Muscle layer of colon (tissue), 2 donors: Measurements from ENCODE around the gene LGALS3.

Experiments
- H3K27ac ChIP-seq: one replicate; pipeline ENCODE4 v1.7.0; 2013; ENCODE audit warnings: low read depth, mild to moderate bottlenecking, low read length, moderate library complexity
- H3K27me3 ChIP-seq, 2 donors: one replicate each; pipeline ENCODE4 v1.7.0; 2013; ENCODE audit warnings: low read length in 2 of 2, mild to moderate bottlenecking in 2 of 2; ENCODE audit not compliant: insufficient read depth in 2 of 2, control insufficient read depth in 1 of 2
- H3K36me3 ChIP-seq: one replicate; pipeline ENCODE4 v1.7.0; 2013; ENCODE audit warnings: mild to moderate bottlenecking, low read length; ENCODE audit not compliant: insufficient read depth
- H3K4me1 ChIP-seq: one replicate; pipeline ENCODE4 v1.7.0; 2013; ENCODE audit warnings: mild to moderate bottlenecking, low read length; ENCODE audit not compliant: insufficient read depth
- H3K4me3 ChIP-seq, 2 donors: one replicate each; pipeline ENCODE4 v1.7.0; 2013; ENCODE audit warnings: low read length in 2 of 2, low read depth in 1 of 2, mild to moderate bottlenecking in 1 of 2, moderate library complexity in 1 of 2
- H3K9ac ChIP-seq: one replicate; pipeline ENCODE4 v1.7.0; 2013; ENCODE audit warnings: low read length
- H3K9me3 ChIP-seq: one replicate; pipeline ENCODE4 v1.7.0; 2013; ENCODE audit warnings: mild to moderate bottlenecking, low read length
- donor health status: abdominal sarcoma.
- donor health status: Adenocarcinoma of cecum.

LGALS3 gene

DNA sequence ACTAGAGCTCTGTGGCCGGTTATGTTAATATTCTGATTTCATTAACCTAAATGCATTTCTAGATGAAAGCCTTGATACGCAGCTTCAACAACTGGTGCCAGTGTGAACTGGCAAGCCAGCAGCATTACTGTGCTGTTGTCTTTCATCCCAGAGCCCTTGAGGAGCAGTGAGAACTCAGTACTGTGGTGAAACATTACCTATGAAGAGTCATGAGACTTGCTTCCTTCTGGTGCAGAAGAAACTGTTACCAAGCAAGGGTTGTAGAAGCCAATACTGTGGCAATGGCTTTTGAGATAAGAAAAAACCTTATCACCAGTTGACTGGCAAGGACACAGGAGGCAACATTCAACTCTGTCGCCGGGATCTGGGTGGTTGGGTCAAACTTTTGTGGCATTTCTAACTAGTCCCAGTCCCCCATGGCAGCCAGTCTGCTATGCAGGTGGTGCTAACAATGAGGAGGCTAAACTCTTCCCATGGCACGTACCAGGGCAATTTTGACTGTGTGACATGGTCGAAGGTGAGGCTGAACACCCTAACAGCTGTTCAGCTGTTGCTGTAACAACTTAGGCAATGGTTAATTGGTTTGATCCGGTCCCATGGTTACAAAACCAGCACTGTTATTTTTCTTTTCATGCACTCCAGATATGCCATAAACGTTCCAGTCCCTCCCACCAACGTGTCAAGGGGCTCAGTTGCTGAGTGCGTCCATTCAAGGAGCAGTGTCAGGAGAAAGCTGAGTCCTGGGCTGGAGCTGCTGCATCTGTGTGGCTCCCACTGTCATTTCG is 12.6 kb upstream of the LGALS3 start:
- Histone ChIP-seq H3K27ac (no peak overlapping the region), H3K4me1 (no peaks in the 10 kb centered on the region), H3K27me3 (no peaks in the 10 kb centered on the region), H3K9me3 (no peaks in the 10 kb centered on the region), H3K36me3 (no peaks in the 10 kb centered on the region), H3K9ac (no peak overlapping the region), H3K4me3 (no peak overlapping the region)

DNA sequence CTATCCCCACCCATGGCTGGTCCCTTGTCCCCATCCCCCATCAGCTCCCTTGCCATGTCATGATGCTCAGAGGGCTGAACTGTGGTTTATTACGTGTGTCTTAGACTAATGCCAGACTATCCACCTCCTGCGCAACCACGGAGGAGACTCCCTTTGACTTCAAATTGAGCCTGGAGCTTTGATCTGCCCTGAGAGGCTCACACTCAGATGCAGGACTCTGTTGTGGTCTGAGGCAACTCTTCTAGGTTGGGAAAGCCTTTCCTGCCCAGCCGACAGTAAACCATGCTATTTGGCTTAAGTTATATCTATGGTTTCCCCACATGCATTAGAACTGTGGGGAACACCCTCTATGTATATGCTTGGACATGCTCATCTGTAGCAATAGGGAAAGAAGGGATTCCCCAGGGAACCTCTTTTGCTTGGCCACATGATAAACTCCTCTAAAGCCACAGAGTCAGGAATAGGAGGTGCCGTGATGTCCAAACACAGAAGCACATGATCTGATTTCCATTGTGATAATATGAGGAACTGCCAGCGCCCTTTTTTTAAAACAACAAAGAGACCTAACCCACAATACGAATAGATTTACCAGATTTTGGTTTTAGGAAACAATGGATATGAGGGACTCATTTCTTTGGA is 11.1 kb upstream of the LGALS3 start:
- peaks cover 9% of the 10 kb centered on the region for H3K4me1 ChIP-seq
- no peaks in the 10 kb centered on the region for H3K36me3 ChIP-seq
- H3K27me3 ChIP-seq = no peaks in the 10 kb centered on the region
- no peaks in the 10 kb centered on the region for H3K9me3 ChIP-seq
- no peak overlapping the region for H3K4me3 ChIP-seq
- no peak overlapping the region for H3K27ac ChIP-seq
- H3K9ac ChIP-seq = no peak overlapping the region

DNA sequence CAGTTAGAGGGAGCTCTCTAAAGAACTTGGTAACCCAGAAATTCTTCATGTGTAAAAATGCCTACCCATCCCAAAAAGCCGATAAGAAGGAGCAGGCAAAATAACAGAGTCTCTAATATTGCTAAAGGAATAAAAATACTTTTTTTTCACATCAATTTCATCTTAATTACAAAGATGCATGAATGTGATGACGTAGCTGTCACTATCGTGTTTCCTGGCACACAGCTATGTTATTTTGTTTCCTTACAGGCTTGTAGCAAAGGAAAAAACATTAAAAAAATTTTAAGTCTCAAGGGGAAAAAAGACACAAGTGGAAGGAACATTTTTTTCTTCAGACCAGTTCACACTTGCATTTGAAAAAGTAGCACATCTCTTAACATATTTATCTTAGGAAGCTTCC is 10.3 kb upstream of the LGALS3 start:
- Histone ChIP-seq H3K4me3 (no peak overlapping the region), H3K36me3 (no peaks in the 10 kb centered on the region), H3K9ac (no peak overlapping the region), H3K27me3 (no peaks in the 10 kb centered on the region), H3K27ac (no peak overlapping the region), H3K4me1 (peaks cover 9% of the 10 kb centered on the region), H3K9me3 (no peaks in the 10 kb centered on the region)

DNA sequence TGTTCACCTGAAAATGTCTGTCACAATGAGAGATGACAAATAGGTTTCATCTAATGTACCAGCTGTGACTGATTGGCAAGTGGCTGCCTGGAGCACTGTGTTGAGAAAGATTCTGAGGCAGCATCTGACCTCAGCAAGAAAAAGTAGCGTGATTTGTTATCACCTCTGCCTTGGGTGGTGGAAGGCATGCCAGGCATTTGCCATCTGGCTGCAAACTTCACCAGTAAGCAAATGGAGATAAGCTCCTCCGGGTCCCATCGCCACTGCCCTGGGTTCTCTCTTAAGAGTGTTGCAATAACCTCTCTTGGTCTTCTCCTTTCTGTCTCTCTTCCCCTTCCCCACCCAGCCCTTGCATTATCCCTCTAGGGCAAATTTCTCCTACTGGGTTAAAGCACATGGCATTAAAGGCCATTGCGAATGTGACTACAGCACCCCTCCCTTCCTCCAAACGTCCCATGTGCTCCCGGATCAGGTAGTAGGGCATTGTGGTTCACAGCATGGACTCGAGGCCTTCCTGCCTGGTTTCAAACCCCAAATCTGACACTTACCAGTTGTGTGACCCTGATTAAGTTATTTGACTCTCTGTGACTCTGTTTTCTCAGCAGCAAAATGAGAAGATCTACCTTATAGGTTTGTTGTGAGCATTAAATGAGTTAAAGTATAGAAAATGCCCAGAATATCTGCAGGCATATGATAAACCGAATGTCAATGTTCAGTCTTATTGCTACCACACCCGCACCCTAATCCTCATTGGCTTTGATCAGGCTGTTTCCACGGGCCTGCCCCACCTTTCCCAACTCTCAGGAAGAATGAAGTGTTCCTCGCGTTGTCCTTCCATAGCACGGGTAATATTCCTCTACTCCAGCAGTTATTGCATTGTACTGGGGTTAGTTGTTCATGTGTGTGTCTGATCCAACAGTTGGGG is 8.2 kb upstream of the LGALS3 start:
- Histone ChIP-seq H3K27ac (no peak overlapping the region), H3K36me3 (no peaks in the 10 kb centered on the region), H3K27me3 (no peaks in the 10 kb centered on the region), H3K9ac (no peak overlapping the region), H3K4me3 (no peak overlapping the region), H3K4me1 (peaks cover 11% of the 10 kb centered on the region), H3K9me3 (no peaks in the 10 kb centered on the region)

DNA sequence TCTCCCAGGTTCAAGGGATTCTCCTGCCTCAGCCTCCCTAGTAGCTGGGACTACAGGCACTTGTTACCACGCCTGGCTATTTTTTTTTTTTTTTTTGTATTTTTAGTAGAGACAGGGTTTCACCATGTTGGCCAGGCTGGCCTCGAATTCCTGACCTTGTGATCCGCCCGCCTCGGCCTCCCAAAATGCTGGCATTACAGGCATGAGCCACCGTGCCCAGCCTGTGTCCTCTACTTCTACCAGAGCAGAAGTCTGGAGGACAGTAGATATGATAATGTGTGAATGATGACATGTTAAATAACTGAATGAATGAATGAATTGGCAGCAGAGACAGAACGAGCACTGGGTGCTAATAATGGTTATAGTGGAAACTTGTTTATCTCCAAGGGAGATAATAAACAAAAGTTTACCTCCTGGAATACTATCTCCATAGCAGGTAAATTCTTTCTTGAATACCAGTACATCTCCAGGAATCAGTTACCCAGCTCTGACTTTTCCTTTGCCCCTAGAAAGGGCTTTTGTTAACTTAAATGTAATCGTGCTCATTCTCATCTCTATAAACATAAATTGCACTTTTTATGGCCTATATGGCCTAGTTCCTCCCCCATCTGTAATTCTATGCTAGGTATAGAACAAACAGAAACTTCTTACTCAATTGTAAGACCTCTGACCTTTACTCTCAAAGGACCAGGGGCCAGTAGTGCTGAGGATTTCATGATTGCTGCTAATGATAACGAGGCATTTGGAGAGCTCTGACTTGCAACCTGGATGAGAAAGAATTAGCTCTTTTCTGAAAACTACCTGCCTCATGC is 7.2 kb upstream of the LGALS3 start:
- H3K4me1 ChIP-seq = peaks cover 13% of the 10 kb centered on the region
- H3K9ac ChIP-seq = no peak overlapping the region
- H3K27ac ChIP-seq = no peak overlapping the region
- H3K4me3 ChIP-seq = no peak overlapping the region
- H3K9me3 ChIP-seq = no peaks in the 10 kb centered on the region
- no peaks in the 10 kb centered on the region for H3K27me3 ChIP-seq
- H3K36me3 ChIP-seq = no peaks in the 10 kb centered on the region

DNA sequence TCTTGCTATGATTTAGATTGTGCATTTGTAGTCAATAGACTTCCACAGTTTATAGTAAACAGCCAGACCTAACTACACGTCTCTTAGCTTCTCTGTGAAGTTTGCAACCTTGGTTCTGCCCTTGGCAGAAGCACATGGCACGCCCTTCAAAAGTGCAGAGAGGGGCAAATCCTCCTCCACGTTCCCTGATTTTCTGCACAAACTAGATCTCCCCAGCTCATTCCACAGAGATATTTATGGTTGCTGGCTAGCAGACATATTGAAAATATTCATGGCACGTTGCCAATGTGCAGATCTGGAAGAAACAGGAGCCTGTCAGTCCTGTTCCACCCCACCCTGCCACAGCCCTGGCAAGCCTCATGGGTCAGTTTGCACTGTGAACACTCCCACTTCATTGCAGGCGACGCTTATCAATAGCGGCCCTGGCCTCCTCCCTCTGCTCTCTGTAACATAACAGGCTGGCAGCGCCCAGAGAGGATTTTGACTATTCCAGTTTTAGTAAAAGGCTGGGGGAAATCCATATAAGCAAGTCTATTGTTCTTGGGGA is 6.5 kb upstream of the LGALS3 start:
- no peaks in the 10 kb centered on the region for H3K9me3 ChIP-seq
- H3K4me1 ChIP-seq = peaks cover 13% of the 10 kb centered on the region
- H3K27me3 ChIP-seq = no peaks in the 10 kb centered on the region
- H3K9ac ChIP-seq = no peak overlapping the region
- no peaks in the 10 kb centered on the region for H3K36me3 ChIP-seq
- no peak overlapping the region for H3K27ac ChIP-seq
- H3K4me3 ChIP-seq = no peak overlapping the region

DNA sequence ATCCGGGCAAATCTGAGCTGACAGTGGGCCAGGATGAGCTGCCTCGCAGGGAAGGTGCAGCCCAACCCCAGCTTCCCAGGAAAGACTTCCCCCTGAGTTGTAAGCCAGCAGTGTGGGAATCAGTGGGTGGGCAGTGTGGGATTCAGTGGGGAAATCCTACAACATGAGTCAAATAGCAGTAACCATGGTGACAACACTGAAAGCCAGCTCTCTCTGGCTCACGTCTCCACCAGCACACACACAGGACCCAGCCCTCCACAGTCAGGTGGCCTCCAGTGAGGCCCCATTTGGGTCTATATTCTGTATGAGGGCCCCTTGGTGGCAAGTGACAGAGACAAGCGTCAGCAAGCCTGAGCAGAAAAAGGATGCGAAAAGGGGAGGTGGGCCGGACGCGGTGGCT is 6.0 kb upstream of the LGALS3 start:
- no peaks in the 10 kb centered on the region for H3K27me3 ChIP-seq
- no peaks in the 10 kb centered on the region for H3K9me3 ChIP-seq
- no peak overlapping the region for H3K27ac ChIP-seq
- no peak overlapping the region for H3K9ac ChIP-seq
- H3K36me3 ChIP-seq = no peaks in the 10 kb centered on the region
- no peak overlapping the region for H3K4me3 ChIP-seq
- H3K4me1 ChIP-seq = peaks cover 13% of the 10 kb centered on the region

DNA sequence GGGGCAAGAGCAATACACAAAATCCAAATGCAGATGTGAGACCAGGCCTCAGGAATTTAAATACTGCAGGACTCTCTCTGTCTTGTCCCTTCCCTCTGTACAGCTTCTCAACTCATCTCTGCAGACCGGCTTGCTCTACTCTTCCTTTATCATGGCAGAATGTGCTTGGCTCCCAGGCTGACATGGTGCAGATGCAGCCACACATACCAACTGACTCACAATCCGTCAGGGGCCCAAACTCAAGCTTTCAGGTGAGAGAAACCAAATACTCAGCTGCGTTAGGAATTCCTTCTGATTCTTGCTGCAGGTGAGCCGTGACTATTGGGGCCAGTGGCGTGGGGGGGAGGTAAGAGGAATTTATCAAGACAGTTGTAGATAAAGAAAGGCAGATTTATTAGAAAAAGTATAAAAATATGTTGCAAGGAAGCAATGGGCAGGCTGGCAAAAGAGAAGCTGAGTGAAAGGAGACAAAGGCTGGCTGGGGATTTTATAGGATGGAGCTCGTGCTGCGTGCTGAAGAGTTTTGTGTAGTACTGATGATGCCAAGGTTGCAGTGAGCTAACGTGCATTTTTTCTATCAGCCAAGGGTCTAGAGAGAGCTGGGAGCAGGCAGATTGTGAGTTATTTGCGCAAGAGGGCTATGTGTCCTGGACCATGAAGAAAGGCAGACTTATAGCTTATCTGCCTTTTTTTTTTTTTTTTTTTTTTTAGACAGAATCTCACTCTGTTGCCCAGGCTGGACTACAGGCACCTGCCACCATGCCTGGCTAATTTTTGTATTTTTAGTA is 5.0 kb upstream of the LGALS3 start:
- Histone ChIP-seq H3K27ac (no peak overlapping the region), H3K36me3 (no peaks in the 10 kb centered on the region), H3K4me1 (peaks cover 13% of the 10 kb centered on the region), H3K9ac (no peak overlapping the region), H3K27me3 (no peaks in the 10 kb centered on the region), H3K9me3 (no peaks in the 10 kb centered on the region), H3K4me3 (no peak overlapping the region)

DNA sequence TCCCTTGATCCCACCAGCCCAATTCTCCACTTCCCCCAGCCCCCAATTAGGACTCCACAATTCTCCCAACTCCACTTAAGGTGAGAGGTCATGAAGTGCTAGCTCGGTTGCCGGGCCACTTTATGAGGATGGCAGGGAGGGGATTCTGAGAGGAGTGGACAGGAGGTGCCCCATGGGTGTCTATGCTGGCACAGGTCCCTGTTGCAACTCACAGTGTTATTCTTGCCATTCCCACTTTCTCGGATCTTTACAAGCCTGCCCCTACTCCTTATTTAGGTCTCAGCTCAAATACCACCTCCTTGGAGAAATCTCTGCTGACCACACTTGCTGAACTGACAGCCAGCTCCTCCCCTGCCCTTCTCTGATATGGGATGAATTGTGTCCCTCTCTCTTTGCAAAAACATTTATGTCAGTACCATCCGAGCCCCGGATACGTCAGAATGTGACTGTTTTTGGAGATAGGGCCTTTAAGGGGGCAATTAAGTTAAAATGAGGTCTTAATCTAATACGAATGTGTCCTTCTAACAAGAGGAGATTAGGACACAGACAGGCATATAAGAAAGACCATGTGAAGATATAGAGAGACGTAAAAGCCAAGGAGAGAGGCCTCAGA is 4.2 kb upstream of the LGALS3 start:
- H3K27me3 ChIP-seq = no peaks in the 10 kb centered on the region
- no peaks in the 10 kb centered on the region for H3K36me3 ChIP-seq
- H3K9ac ChIP-seq = no peak overlapping the region
- H3K9me3 ChIP-seq = no peaks in the 10 kb centered on the region
- no peak overlapping the region for H3K4me3 ChIP-seq
- no peak overlapping the region for H3K27ac ChIP-seq
- H3K4me1 ChIP-seq = peaks cover 15% of the 10 kb centered on the region

DNA sequence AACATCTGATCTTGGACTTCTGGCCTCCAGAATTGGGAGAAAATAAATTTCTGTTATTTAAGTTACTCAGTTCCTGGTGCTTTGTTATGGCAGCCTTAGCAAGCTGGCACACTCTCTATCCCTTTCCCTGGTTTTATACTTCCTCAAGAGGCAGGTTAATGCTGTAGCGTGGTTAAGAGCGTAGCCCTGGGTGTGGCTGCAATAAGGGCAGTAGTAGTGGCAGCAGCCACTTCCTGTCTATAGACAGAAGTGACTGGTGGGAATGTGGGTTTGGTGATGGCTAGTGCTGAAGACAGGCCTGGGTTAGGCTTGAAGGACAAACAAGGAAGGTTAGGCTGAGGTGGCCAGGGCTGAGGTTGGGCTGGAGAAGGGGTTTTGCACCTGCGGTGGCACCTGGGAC is 3.6 kb upstream of the LGALS3 start:
- no peak overlapping the region for H3K4me3 ChIP-seq
- H3K27me3 ChIP-seq = no peaks in the 10 kb centered on the region
- no peak overlapping the region for H3K9ac ChIP-seq
- H3K27ac ChIP-seq = no peak overlapping the region
- peaks cover 19% of the 10 kb centered on the region for H3K4me1 ChIP-seq
- H3K36me3 ChIP-seq = no peaks in the 10 kb centered on the region
- no peaks in the 10 kb centered on the region for H3K9me3 ChIP-seq
